Spleen (tissue), 11 donors: ENCODE results near the gene PTGER2. TPM values are rescaled to one million over a fixed set of nuclear protein-coding genes. Genes with fewer than 3 reads are reported as not detected.
A peak's percentile ranks its signal among the peaks of the same experiment; 100 is the strongest.

Experiments
- DNase-seq: peaks from one replicate; pipeline ENCODE4 v3.0.0-alpha.2; 2020
- H3K27ac ChIP-seq, 8 donors: fragments of 200-600 bp; sonication (generic) in 7 of 8; 1 replicate in 4 of 8; 2 replicates in 4 of 8; pipeline versions ENCODE4 v1.5.0 to v1.8.0; 2016 to 2021; ENCODE audit warnings: inconsistent platforms in 4 of 8, mild to moderate bottlenecking in 4 of 8, moderate library complexity in 1 of 8
- H3K27me3 ChIP-seq, 7 donors: fragments of 200-600 bp; sonication (generic) in 6 of 7; replicated peaks in 1 of 7; 1 replicate in 4 of 7; 2 replicates in 3 of 7; pipeline versions ENCODE4 v1.5.0 to v1.8.0; 2016 to 2021; ENCODE audit warnings: inconsistent platforms in 3 of 7, mild to moderate bottlenecking in 1 of 7
- H3K36me3 ChIP-seq, 6 donors: fragments of 200-600 bp; sonication (generic) in 5 of 6; 1 replicate in 4 of 6; 2 replicates in 2 of 6; pipeline versions ENCODE4 v1.5.0 to v1.8.0; 2016 to 2021; ENCODE audit warnings: inconsistent platforms in 2 of 6
- H3K4me1 ChIP-seq, 6 donors: fragments of 200-600 bp; sonication (generic) in 5 of 6; 1 replicate in 3 of 6; 2 replicates in 3 of 6; pipeline versions ENCODE4 v1.5.0 to v1.8.0; 2016 to 2021; ENCODE audit warnings: inconsistent platforms in 3 of 6
- H3K4me3 ChIP-seq, 8 donors: fragments of 200-600 bp; sonication (generic) in 7 of 8; 1 replicate in 4 of 8; 2 replicates in 4 of 8; pipeline versions ENCODE4 v1.5.0 to v1.8.0; 2016 to 2021; ENCODE audit warnings: inconsistent platforms in 4 of 8, mild to moderate bottlenecking in 4 of 8, moderate library complexity in 2 of 8
- H3K9me3 ChIP-seq, 8 donors: fragments of 200-600 bp; sonication (generic) in 7 of 8; 1 replicate in 4 of 8; 2 replicates in 4 of 8; pipeline versions ENCODE4 v1.5.0 to v1.8.0; 2016 to 2021; ENCODE audit warnings: inconsistent platforms in 4 of 8
- CTCF ChIP-seq, 11 experiments: fragments of 200-600 bp in 7 of 11; fragments of 450-650 bp in 4 of 11; sonication (generic) in 4 of 11; IDR thresholded peaks in 8 of 11; conservative IDR thresholded peaks in 3 of 11; 1 replicate in 7 of 11; 2 replicates in 4 of 11; pipeline versions ENCODE4 v1.4.0 to v1.8.0; 2016 to 2021; ENCODE audit warnings: antibody characterized with exemption in 11 of 11, inconsistent platforms in 4 of 11, mild to moderate bottlenecking in 1 of 11
- POLR2A ChIP-seq, 3 donors: fragments of 450-650 bp; IDR thresholded peaks; one replicate each; pipeline ENCODE4 v1.5.1; 2017; ENCODE audit warnings: antibody characterized with exemption in 3 of 3, mild to moderate bottlenecking in 1 of 3
- POLR2AphosphoS5 ChIP-seq, 3 donors: sonication (generic); formaldehyde crosslinking; IDR thresholded peaks; one replicate each; pipeline ENCODE4 v1.5.1; 2017; ENCODE audit warnings: antibody characterized with exemption in 3 of 3
- WGBS, 5 donors: extraction: QIAGEN DNeasy Blood & Tissue Kit in 3 of 5; methylation state at CpG; one replicate each; pipeline versions ENCODE4 v1.1.5 to v1.1.7; 2013 to 2018; 5-methylcytosine and 5-hydroxymethylcytosine counted together
- intact Hi-C: fragments of 100-400 bp; cut with DNase I; formaldehyde crosslinking; loops from one replicate; pipeline ENCODE4 v1.15.0; 2023; ENCODE audit warnings: low total_unique reads
- polyA plus RNA-seq, 3 donors: library from polyadenylated mRNA; stranded (reverse); fragments of 200-250 nt; gene quantifications; one replicate each; pipeline ENCODE4 v1.2.1, GENCODE V29; 2013
- total RNA-seq, 7 donors: library from RNA; depleted of rRNA in 3 of 7; stranded (reverse); fragments of >200 nt in 3 of 7; fragmentation: NEBNext Ultra II Directional in 4 of 7; extraction: Animal tissue kit (Norgen Biotek cat#: 25700) in 4 of 7; gene quantifications; one replicate each; pipeline versions ENCODE4 v1.1.0 to v1.2.1, GENCODE V29; 2016 to 2021
- donor health status: healthy with polysubstance abuse.
- donor health status: DM: no; HTN: no; CAD: no; lungs with moderate emphysema.
- donor health status: DM: no; HTN: no; CAD: no.
- donor health status: Bipolar disorder and iron deficiency.
- donor health status: healthy.
- donor health status: DM: no; HTN: no; CAD: no.
- donor health status: DM: yes; HTN: yes; CAD: no.

PTGER2 gene
- total and polyA plus RNA-seq, 10 donors = 1.5 to 44.7 (median 15.6) TPM

- no peak for DNase-seq
- TF ChIP-seq POLR2AphosphoS5 (IDR thresholded peaks at IDR 0.05) (no peak), POLR2A (IDR thresholded peaks at IDR 0.05) (no peak), CTCF (IDR thresholded peaks at IDR 0.05 in 8 of 11, conservative IDR thresholded peaks at IDR 0.05 in 3 of 11) (no peak)
- intact Hi-C loops = no loop called here
- Histone ChIP-seq H3K9me3 (no peaks in the 10 kb centered on the region), H3K27me3 (peaks cover 0 to 34% (median 22%) of the 10 kb centered on the region in 7 donors), H3K4me3 (no peak overlapping the region), H3K4me1 (peaks cover 16 to 84% (median 47%) of the 10 kb centered on the region in 6 donors), H3K27ac (peak overlapping the region in 1 of 8 donors; percentile 90), H3K36me3 (no peaks in the 10 kb centered on the region)
- WGBS, 5 donors = 31 to 53% (median 41%) methylated on average over 3 of the region's 3 CpGs
Observed at GRCh38 chr14:52310541-52310940, 3.6 kb upstream of the PTGER2 start.

GRCh38 chr14:52312931-52313355 is 1.2 kb upstream of the PTGER2 start:
- no peak for DNase-seq
- H3K9me3 ChIP-seq = no peaks in the 10 kb centered on the region
- H3K4me3 ChIP-seq = peak overlapping the region; percentile 61 to 82 (median 64)
- no peaks in the 10 kb centered on the region for H3K36me3 ChIP-seq
- H3K4me1 ChIP-seq = peaks cover 16 to 99% (median 63%) of the 10 kb centered on the region in 6 donors
- peak overlapping the region; percentile 66 to 92 (median 88) for H3K27ac ChIP-seq
- TF ChIP-seq CTCF (IDR thresholded peaks at IDR 0.05 in 8 of 11, conservative IDR thresholded peaks at IDR 0.05 in 3 of 11) (no peak), POLR2A (IDR thresholded peaks at IDR 0.05) (no peak), POLR2AphosphoS5 (IDR thresholded peaks at IDR 0.05) (no peak)
- WGBS, 5 donors = 45 to 63% (median 53%) methylated on average over 5 of the region's 5 CpGs
- intact Hi-C loops = no loop called here
- H3K27me3 ChIP-seq = peaks cover 0 to 58% (median 24%) of the 10 kb centered on the region in 7 donors

GRCh38 chr14:52313462-52313861 is 650 bp upstream of the PTGER2 start:
- no peak for DNase-seq
- H3K4me3 ChIP-seq = peak overlapping the region; percentile 61 to 82 (median 64)
- no peaks in the 10 kb centered on the region for H3K36me3 ChIP-seq
- peaks cover 20 to 99% (median 66%) of the 10 kb centered on the region in 6 donors for H3K4me1 ChIP-seq
- H3K27ac ChIP-seq = peak overlapping the region; percentile 66 to 92 (median 88)
- H3K9me3 ChIP-seq = no peaks in the 10 kb centered on the region
- peaks cover 0 to 59% (median 24%) of the 10 kb centered on the region in 7 donors for H3K27me3 ChIP-seq
- 21 to 45% (median 25%) methylated on average over 10 of the region's 10 CpGs for WGBS, 5 donors
- intact Hi-C loops = no loop called here
- no peak for TF ChIP-seq POLR2A (IDR thresholded peaks at IDR 0.05)
- no peak for TF ChIP-seq CTCF (IDR thresholded peaks at IDR 0.05 in 8 of 11, conservative IDR thresholded peaks at IDR 0.05 in 3 of 11)
- no peak for TF ChIP-seq POLR2AphosphoS5 (IDR thresholded peaks at IDR 0.05)

- Histone ChIP-seq H3K9me3 (no peaks in the 10 kb centered on the region), H3K4me1 (peaks cover 20 to 100% (median 68%) of the 10 kb centered on the region in 6 donors), H3K36me3 (no peaks in the 10 kb centered on the region), H3K27me3 (peaks cover 0 to 59% (median 24%) of the 10 kb centered on the region in 7 donors), H3K27ac (peak overlapping the region; percentile 68 to 92 (median 88)), H3K4me3 (peak overlapping the region; percentile 61 to 82 (median 64))
- intact Hi-C loops = no loop called here
- TF ChIP-seq POLR2AphosphoS5 (IDR thresholded peaks at IDR 0.05) (peak in 2 of 3 donors; percentile 31 to 58), CTCF (IDR thresholded peaks at IDR 0.05 in 8 of 11, conservative IDR thresholded peaks at IDR 0.05 in 3 of 11) (no peak), POLR2A (IDR thresholded peaks at IDR 0.05) (no peak)
- 1% methylated on average over 49 to 63 of the region's 63 CpGs for WGBS, 5 donors
- DNase-seq = peak; percentile 90
Observed at GRCh38 chr14:52314595-52315354, 663 bp downstream of the PTGER2 start.
